HepG2 (cell line): Measurements from ENCODE around the gene TIMP3. TPM values are rescaled to one million over a fixed set of nuclear protein-coding genes. Genes with fewer than 3 reads are reported as not detected.

Source experiments
- ATAC-seq: fragments of 200-7000 bp; cut with Tn5 transposase; 3 replicates; pipeline ENCODE4 v1.9.1; 2020; ENCODE audit warnings: mild to moderate bottlenecking, moderate library complexity
- BruUV-seq: library from RNA; stranded (reverse); fragments of 400-500 nt; replicated peaks from 2 replicates; lab custom pipeline; 2021; lab: Mats Ljungman, UMichigan
- CTCF ChIA-PET: fragments of 300-600 bp; formaldehyde crosslinking; extraction: SDS; loops from one replicate; lab custom pipeline; 2021; ENCODE audit warnings: low total read pairs, inconsistent platforms, low intra/inter-chr PET ratio; lab: Yijun Ruan, JAX
- POLR2A ChIA-PET: fragments of 350-600 bp; sonication (Branson Sonifier 250); formaldehyde crosslinking; loops from one replicate; lab custom pipeline; 2020; ENCODE audit warnings: antibody characterized with exemption, inconsistent platforms; lab: Yijun Ruan, JAX
- DNase-seq: peaks from one replicate; pipeline ENCODE4 v3.0.0-alpha.2; 2015; ENCODE audit warnings: low spot score
- FAIRE-seq: peaks from 3 replicates; lab custom pipeline; 2011; peaks lifted over from hg19 to GRCh38; lab: Jason Lieb, UNC
- H2AFZ ChIP-seq: one replicate; pipeline ENCODE4 v1.6.1; 2011; ENCODE audit warnings: low read length, inconsistent platforms
- H3K27ac ChIP-seq: fragments of 300-600 bp; 3 replicates; pipeline ENCODE4 v1.8.0; 2011; ENCODE audit warnings: mixed run types, mild to moderate bottlenecking, mixed read lengths, low read length, inconsistent platforms; ENCODE audit not compliant: insufficient read depth; ENCODE audit errors: extremely low read length
- H3K27me3 ChIP-seq, 2 experiments: fragments of 200-600 bp in 1 of 2; 2 replicates in 1 of 2; 3 replicates in 1 of 2; pipeline versions ENCODE4 v1.6.0 to v1.8.0; 2011; ENCODE audit warnings: low read length in 2 of 2, mild to moderate bottlenecking in 2 of 2, moderate library complexity in 2 of 2, inconsistent platforms in 1 of 2; ENCODE audit not compliant: insufficient read depth in 2 of 2, control insufficient read depth in 1 of 2
- H3K36me3 ChIP-seq, 2 experiments: fragments of 200-600 bp in 1 of 2; replicated peaks in 1 of 2; 2 replicates in 1 of 2; 3 replicates in 1 of 2; pipeline versions ENCODE4 v1.5.1 to v1.8.0; 2011; ENCODE audit warnings: low read length in 2 of 2, inconsistent platforms in 1 of 2; ENCODE audit not compliant: insufficient read depth in 2 of 2, control insufficient read depth in 1 of 2
- H3K4me1 ChIP-seq: 2 replicates; pipeline ENCODE4 v1.5.1; 2012; ENCODE audit warnings: low read length, inconsistent platforms; ENCODE audit not compliant: insufficient read depth
- H3K4me2 ChIP-seq: 2 replicates; pipeline ENCODE4 v1.6.0; 2011; ENCODE audit warnings: low read depth, low read length, inconsistent platforms
- H3K4me3 ChIP-seq, 3 experiments: fragments of 200-600 bp in 1 of 3; sonication (generic), shearing (Covaris generic) in 1 of 3; replicated peaks in 1 of 3; 2 replicates each; pipeline ENCODE4 v1.5.1; 2011 to 2016; ENCODE audit warnings: low read length in 3 of 3, inconsistent platforms in 2 of 3, low read depth in 2 of 3, mild to moderate bottlenecking in 2 of 3, control low read depth in 1 of 3, mixed read lengths in 1 of 3; ENCODE audit not compliant: insufficient read depth in 1 of 3
- H3K79me2 ChIP-seq: one replicate; pipeline ENCODE4 v1.6.1; 2011; ENCODE audit warnings: low read length, inconsistent platforms; ENCODE audit not compliant: insufficient read depth
- H3K9ac ChIP-seq: 2 replicates; pipeline ENCODE4 v1.6.0; 2011; ENCODE audit warnings: mild to moderate bottlenecking, low read depth, low read length, inconsistent platforms; ENCODE audit not compliant: insufficient read depth
- H3K9me3 ChIP-seq: 2 replicates; pipeline ENCODE4 v1.5.1; 2012; ENCODE audit warnings: mild to moderate bottlenecking, low read length
- H4K20me1 ChIP-seq: 2 replicates; pipeline ENCODE4 v1.6.0; 2011; ENCODE audit warnings: inconsistent platforms, mild to moderate bottlenecking, low read length, moderate library complexity; ENCODE audit not compliant: insufficient read depth
- RFXANK ChIP-seq: IDR thresholded peaks from 2 replicates; pipeline ENCODE4 v1.6.1; 2016
- ZNF510 ChIP-seq: sonication (generic); formaldehyde crosslinking; IDR thresholded peaks from 2 replicates; pipeline ENCODE4 v1.4.0; 2020; ENCODE audit warnings: low read depth, mild to moderate bottlenecking, missing genetic modification reagents
- ZNF569 ChIP-seq: sonication (generic); formaldehyde crosslinking; IDR thresholded peaks from 2 replicates; pipeline ENCODE4 v1.5.0; 2020; ENCODE audit warnings: mild to moderate bottlenecking, missing genetic modification reagents, moderate library complexity, borderline replicate concordance
- WGBS: methylation state at CpG from one replicate; pipeline ENCODE4 v1.1.6; 2017; ENCODE audit warnings: low lambda C conversion rate; 5-methylcytosine and 5-hydroxymethylcytosine counted together
- in situ Hi-C: cut with HindIII; loops from 2 replicates; pipeline ENCODE4 v1.10.0; 2017; ENCODE audit warnings: low pct_unique_long_range_greater_than_20kb; ENCODE audit not compliant: extremely low pct_ligation_motif_present
- intact Hi-C: fragments of 100-400 bp; cut with micrococcal nuclease; formaldehyde crosslinking; loops from one replicate; pipeline ENCODE4 v1.10.0; 2022; ENCODE audit not compliant: unreplicated experiment
- polyA plus RNA-seq, 8 experiments: library from polyadenylated mRNA; depleted of rRNA in 3 of 8; stranded (reverse) in 7 of 8; unstranded in 1 of 8; fragments of >200 nt; fragmentation: Illumina TruSeq in 4 of 8; extraction: Trizol in 4 of 8; gene quantifications; 2 replicates each; pipeline versions ENCODE4 v1.2.1 to v1.2.3, GENCODE V29; 2011 to 2016; ENCODE audit warnings: low read depth in 4 of 8, missing spikeins in 1 of 8, mixed read lengths in 1 of 8; ENCODE audit not compliant: insufficient read depth in 1 of 8
- total RNA-seq, 5 experiments: library from RNA; depleted of rRNA; stranded (reverse); fragments of >200 nt; fragmentation: Illumina TruSeq; extraction: Trizol; gene quantifications; 2 replicates each; pipeline ENCODE4 v1.2.3, GENCODE V29; 2016; ENCODE audit warnings: low read depth in 1 of 5
- TF ChIP-seq, protein P1 (sequence below): sonication (generic); formaldehyde crosslinking; IDR thresholded peaks from 2 replicates; pipeline ENCODE4 v1.5.0; 2020; ENCODE audit warnings: mild to moderate bottlenecking, missing genetic modification reagents, borderline replicate concordance
- TF ChIP-seq, protein P2 (sequence below): sonication (generic); formaldehyde crosslinking; conservative IDR thresholded peaks from 2 replicates; pipeline ENCODE4 v1.8.0; 2022; ENCODE audit warnings: missing genetic modification reagents
- TF ChIP-seq, protein P3 (sequence below): sonication (generic); formaldehyde crosslinking; IDR thresholded peaks from 2 replicates; pipeline ENCODE4 v1.5.0; 2020; ENCODE audit warnings: mild to moderate bottlenecking, low read depth, missing genetic modification reagents, borderline replicate concordance

The TIMP3 gene
- total and polyA plus RNA-seq, 2 of the 13 experiments (the other 11 are each of a cell fraction or from before 2014, with no cell fraction given), result 57.3 to 86.6 TPM

DNA sequence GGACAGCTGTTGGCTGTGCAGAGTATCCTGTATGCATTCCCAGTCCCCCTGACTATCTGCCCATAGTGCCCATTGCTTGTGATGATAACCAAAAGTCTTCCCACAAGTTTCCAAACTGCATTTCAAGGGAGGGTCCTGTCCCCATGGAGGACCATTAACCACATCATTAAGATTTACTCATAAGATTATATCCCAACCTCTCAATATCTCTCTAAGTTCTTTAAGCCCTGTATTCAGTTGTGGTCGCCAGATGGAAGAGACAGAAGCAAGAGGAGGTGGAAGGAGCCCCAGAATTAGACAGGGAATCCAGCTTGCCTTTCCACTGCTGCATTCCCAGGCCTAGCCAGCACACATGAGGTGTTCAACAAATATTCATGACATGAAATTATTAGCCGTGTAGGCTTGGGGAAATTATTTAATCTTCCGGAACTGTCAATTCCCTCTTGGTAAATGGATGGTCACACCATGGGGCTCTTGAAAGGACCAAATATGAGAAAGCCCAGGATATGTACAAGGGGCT is 42.6 kb upstream of the TIMP3 start:
- in situ Hi-C loops (no loop called here), intact Hi-C loops (no loop called here)
- Histone ChIP-seq H2AFZ (no peak overlapping the region), H3K4me2 (no peak overlapping the region), H3K36me3 (no peaks in the 10 kb centered on the region; a peak in 1 of 5 replicates), H3K27ac (no peak overlapping the region), H3K9ac (no peak overlapping the region), H3K79me2 (no peaks in the 10 kb centered on the region), H3K9me3 (no peaks in the 10 kb centered on the region), H4K20me1 (no peaks in the 10 kb centered on the region), H3K4me3 (no peak overlapping the region), H3K27me3 (no peaks in the 10 kb centered on the region), H3K4me1 (peaks cover 50% of the 10 kb centered on the region)
- 95% methylated on average over 3 of the region's 3 CpGs for WGBS
- ChIA-PET POLR2A (no interaction called here), CTCF (no interaction called here)
- ATAC-seq, result no peak
- no peak for DNase-seq
- TF ChIP-seq, protein P1, sequence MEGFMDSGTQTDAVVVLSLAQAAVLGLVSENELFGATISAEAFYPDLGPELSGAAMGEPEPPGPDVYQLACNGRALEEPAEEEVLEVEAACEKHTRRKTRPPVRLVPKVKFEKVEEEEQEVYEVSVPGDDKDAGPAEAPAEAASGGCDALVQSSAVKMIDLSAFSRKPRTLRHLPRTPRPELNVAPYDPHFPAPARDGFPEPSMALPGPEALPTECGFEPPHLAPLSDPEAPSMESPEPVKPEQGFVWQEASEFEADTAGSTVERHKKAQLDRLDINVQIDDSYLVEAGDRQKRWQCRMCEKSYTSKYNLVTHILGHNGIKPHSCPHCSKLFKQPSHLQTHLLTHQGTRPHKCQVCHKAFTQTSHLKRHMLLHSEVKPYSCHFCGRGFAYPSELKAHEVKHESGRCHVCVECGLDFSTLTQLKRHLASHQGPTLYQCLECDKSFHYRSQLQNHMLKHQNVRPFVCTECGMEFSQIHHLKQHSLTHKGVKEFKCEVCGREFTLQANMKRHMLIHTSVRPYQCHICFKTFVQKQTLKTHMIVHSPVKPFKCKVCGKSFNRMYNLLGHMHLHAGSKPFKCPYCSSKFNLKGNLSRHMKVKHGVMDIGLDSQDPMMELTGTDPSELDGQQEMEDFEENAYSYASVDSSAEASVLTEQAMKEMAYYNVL, result no peak
- TF ChIP-seq RFXANK (CRISPR knock-in tag) (no peak), ZNF510 (CRISPR knock-in tag) (no peak), ZNF569 (CRISPR knock-in tag) (no peak)
- TF ChIP-seq, protein P2, sequence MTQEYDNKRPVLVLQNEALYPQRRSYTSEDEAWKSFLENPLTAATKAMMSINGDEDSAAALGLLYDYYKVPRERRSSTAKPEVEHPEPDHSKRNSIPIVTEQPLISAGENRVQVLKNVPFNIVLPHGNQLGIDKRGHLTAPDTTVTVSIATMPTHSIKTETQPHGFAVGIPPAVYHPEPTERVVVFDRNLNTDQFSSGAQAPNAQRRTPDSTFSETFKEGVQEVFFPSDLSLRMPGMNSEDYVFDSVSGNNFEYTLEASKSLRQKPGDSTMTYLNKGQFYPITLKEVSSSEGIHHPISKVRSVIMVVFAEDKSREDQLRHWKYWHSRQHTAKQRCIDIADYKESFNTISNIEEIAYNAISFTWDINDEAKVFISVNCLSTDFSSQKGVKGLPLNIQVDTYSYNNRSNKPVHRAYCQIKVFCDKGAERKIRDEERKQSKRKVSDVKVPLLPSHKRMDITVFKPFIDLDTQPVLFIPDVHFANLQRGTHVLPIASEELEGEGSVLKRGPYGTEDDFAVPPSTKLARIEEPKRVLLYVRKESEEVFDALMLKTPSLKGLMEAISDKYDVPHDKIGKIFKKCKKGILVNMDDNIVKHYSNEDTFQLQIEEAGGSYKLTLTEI (CRISPR knock-in tag), result no peak
- TF ChIP-seq, protein P3, sequence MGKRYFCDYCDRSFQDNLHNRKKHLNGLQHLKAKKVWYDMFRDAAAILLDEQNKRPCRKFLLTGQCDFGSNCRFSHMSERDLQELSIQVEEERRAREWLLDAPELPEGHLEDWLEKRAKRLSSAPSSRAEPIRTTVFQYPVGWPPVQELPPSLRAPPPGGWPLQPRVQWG (CRISPR knock-in tag), result no peak
- FAIRE-seq, result no peak
- BruUV-seq, result no TSS peak
